Calu3 (cell line): ENCODE measurements around the gene C1QTNF9. TPM values are rescaled to one million over a fixed set of nuclear protein-coding genes. Genes with fewer than 3 reads are reported as not detected.
"Not testable (repeated sequence)": the region's sequence is repeated elsewhere in the genome, so short reads cannot be mapped to it uniquely, and the experiment has no call there.

Experiments
- BruUV-seq: library from RNA; stranded (reverse); fragments of 400-500 nt; replicated peaks from 2 replicates; lab custom pipeline; 2021; lab: Mats Ljungman, UMichigan
- CTCF ChIA-PET: fragments of 300-600 bp; sonication (Branson Sonifier 250); formaldehyde crosslinking; loops from one replicate; lab custom pipeline; 2022; ENCODE audit warnings: antibody characterized with exemption; lab: Charles Lee
- DNase-seq: peaks from one replicate; pipeline ENCODE4 v3.0.0; 2022
- H3K27ac Mint-ChIP-seq: one replicate; pipeline ENCODE4 v1.8.0; 2022; ENCODE audit warnings: mixed read lengths; ENCODE audit not compliant: unreplicated experiment
- H3K27me3 Mint-ChIP-seq: one replicate; pipeline ENCODE4 v1.8.0; 2022; ENCODE audit warnings: mixed read lengths; ENCODE audit not compliant: unreplicated experiment
- H3K36me3 Mint-ChIP-seq: one replicate; pipeline ENCODE4 v1.8.0; 2022; ENCODE audit warnings: mild to moderate bottlenecking, moderate library complexity, mixed read lengths; ENCODE audit not compliant: insufficient read depth, unreplicated experiment
- H3K4me1 Mint-ChIP-seq: one replicate; pipeline ENCODE4 v1.8.0; 2022; ENCODE audit warnings: mild to moderate bottlenecking, low read depth, mixed read lengths; ENCODE audit not compliant: unreplicated experiment
- H3K4me3 Mint-ChIP-seq: one replicate; pipeline ENCODE4 v1.8.0; 2022; ENCODE audit warnings: mild to moderate bottlenecking, low read depth, moderate library complexity, mixed read lengths; ENCODE audit not compliant: unreplicated experiment
- H3K9me3 Mint-ChIP-seq: one replicate; pipeline ENCODE4 v1.8.0; 2022; ENCODE audit warnings: low read depth, mixed read lengths; ENCODE audit not compliant: unreplicated experiment
- intact Hi-C: fragments of 100-400 bp; cut with micrococcal nuclease; formaldehyde crosslinking; loops from one replicate; pipeline ENCODE4 v1.10.0; 2022; ENCODE audit not compliant: unreplicated experiment
- total RNA-seq: library from RNA; stranded (reverse); gene quantifications from 2 replicates; pipeline ENCODE4 v1.2.3, GENCODE V29; 2022
- TF ChIP-seq, protein P1 (sequence below): fragments of 200-600 bp; IDR thresholded peaks from one replicate; pipeline ENCODE4 v1.8.0; 2022; ENCODE audit warnings: antibody characterized with exemption; ENCODE audit not compliant: unreplicated experiment

C1QTNF9 gene
- total RNA-seq, 1 experiment from 2014 or later = not detected

GRCh38 chr13:24365191-24365590 is 55.8 kb downstream of the C1QTNF9 start:
- Mint-ChIP-seq H3K4me1 (peaks cover 9% of the 10 kb centered on the region), H3K9me3 (no peaks in the 10 kb centered on the region), H3K27ac (no peak overlapping the region), H3K4me3 (no peak overlapping the region), H3K27me3 (no peaks in the 10 kb centered on the region), H3K36me3 (no peaks in the 10 kb centered on the region)
- no TSS peak for BruUV-seq
- CTCF ChIA-PET = no interaction called here
- DNase-seq = no peak
- TF ChIP-seq, protein P1, sequence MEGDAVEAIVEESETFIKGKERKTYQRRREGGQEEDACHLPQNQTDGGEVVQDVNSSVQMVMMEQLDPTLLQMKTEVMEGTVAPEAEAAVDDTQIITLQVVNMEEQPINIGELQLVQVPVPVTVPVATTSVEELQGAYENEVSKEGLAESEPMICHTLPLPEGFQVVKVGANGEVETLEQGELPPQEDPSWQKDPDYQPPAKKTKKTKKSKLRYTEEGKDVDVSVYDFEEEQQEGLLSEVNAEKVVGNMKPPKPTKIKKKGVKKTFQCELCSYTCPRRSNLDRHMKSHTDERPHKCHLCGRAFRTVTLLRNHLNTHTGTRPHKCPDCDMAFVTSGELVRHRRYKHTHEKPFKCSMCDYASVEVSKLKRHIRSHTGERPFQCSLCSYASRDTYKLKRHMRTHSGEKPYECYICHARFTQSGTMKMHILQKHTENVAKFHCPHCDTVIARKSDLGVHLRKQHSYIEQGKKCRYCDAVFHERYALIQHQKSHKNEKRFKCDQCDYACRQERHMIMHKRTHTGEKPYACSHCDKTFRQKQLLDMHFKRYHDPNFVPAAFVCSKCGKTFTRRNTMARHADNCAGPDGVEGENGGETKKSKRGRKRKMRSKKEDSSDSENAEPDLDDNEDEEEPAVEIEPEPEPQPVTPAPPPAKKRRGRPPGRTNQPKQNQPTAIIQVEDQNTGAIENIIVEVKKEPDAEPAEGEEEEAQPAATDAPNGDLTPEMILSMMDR = no peak
- intact Hi-C loops = no loop called here

GRCh38 chr13:24366315-24366714 is 56.9 kb downstream of the C1QTNF9 start:
- intact Hi-C loops, H3K27ac Mint-ChIP-seq, BruUV-seq, H3K4me1 Mint-ChIP-seq, H3K36me3 Mint-ChIP-seq, CTCF ChIA-PET, H3K4me3 Mint-ChIP-seq, H3K27me3 Mint-ChIP-seq, H3K9me3 Mint-ChIP-seq, DNase-seq: not testable (repeated sequence)

DNA sequence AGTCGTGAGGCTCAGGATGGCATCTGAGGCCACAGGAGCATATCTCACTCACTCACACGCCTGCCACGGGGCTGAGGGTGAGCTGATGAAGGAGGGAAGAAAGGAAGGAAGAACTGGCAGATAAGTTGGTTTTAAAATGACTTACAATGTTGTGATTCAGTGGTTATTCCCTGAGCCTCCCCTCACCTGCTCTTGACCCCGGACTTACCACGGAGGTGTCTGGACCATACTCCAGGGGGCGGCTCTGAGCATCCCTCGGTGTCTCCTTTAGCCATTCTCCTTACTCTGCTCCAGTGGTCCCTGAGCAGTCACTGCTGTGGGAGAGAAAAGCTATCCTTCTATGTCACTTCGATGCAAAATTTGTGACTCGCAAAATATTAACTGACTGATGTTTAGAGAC is 61.9 kb downstream of the C1QTNF9 start:
- CTCF ChIA-PET, H3K36me3 Mint-ChIP-seq, H3K9me3 Mint-ChIP-seq, intact Hi-C loops, H3K27ac Mint-ChIP-seq, H3K4me3 Mint-ChIP-seq, H3K4me1 Mint-ChIP-seq, BruUV-seq, H3K27me3 Mint-ChIP-seq, DNase-seq: not testable (repeated sequence)

Other genes starting within 250 kb of the C1QTNF9 start
- 33.8 and 35.9 TPM in 2 replicates for gene SPATA13, start 148.9 kb upstream of the C1QTNF9 start, total RNA-seq
- gene PARP4, start 203.2 kb downstream of the C1QTNF9 start, total RNA-seq = 77.6 and 78.3 TPM in 2 replicates